Esophagus squamous epithelium (tissue), 5 donors: ENCODE data around the gene SIK3. TPM values are rescaled to one million over a fixed set of nuclear protein-coding genes. Genes with fewer than 3 reads are reported as not detected.

ENCODE experiments used
- DNase-seq: peaks from one replicate; lab custom pipeline; 2025; lab: John Stamatoyannopoulos, UW
- H3K27ac ChIP-seq, 4 donors: fragments of 200-600 bp; sonication (generic); one replicate each; pipeline ENCODE4 v1.5.1; 2016 to 2019; ENCODE audit warnings: mild to moderate bottlenecking in 1 of 4
- H3K27me3 ChIP-seq, 4 donors: fragments of 200-600 bp; sonication (generic); 1 replicate in 3 of 4; 2 replicates in 1 of 4; pipeline versions ENCODE4 v1.5.1 to v1.6.0; 2017 to 2021; ENCODE audit warnings: antibody characterized with exemption in 1 of 4
- H3K36me3 ChIP-seq, 3 donors: fragments of 200-600 bp; sonication (generic); one replicate each; pipeline ENCODE4 v1.5.1; 2016 to 2019
- H3K4me1 ChIP-seq, 3 donors: fragments of 200-600 bp; sonication (generic); one replicate each; pipeline ENCODE4 v1.5.1; 2017 to 2019
- H3K4me3 ChIP-seq, 4 donors: fragments of 200-600 bp; sonication (generic); 1 replicate in 3 of 4; 2 replicates in 1 of 4; pipeline ENCODE4 v1.5.1; 2016 to 2019; ENCODE audit warnings: mild to moderate bottlenecking in 2 of 4, moderate library complexity in 1 of 4
- H3K9me3 ChIP-seq, 3 donors: fragments of 200-600 bp; sonication (generic); one replicate each; pipeline ENCODE4 v1.5.1; 2016 to 2019
- POLR2A ChIP-seq, 4 donors: fragments of 450-650 bp; IDR thresholded peaks; one replicate each; pipeline ENCODE4 v1.6.1; 2017; ENCODE audit warnings: antibody characterized with exemption in 4 of 4, mild to moderate bottlenecking in 4 of 4, moderate library complexity in 3 of 4
- WGBS, 2 donors: methylation state at CpG; one replicate each; pipeline ENCODE4 v1.1.5; 2018; 5-methylcytosine and 5-hydroxymethylcytosine counted together
- intact Hi-C: fragments of 100-400 bp; cut with DNase I; formaldehyde crosslinking; loops from one replicate; pipeline ENCODE4 v1.15.0; 2022
- total RNA-seq, 4 donors: library from RNA; depleted of rRNA; stranded (reverse); fragments of >200 nt; gene quantifications; one replicate each; pipeline ENCODE4 v1.1.0, GENCODE V29; 2016
- TF ChIP-seq, protein P1 (sequence below), 6 experiments: fragments of 450-650 bp in 4 of 6; fragments of 200-600 bp in 2 of 6; sonication (generic) in 2 of 6; IDR thresholded peaks; one replicate each; pipeline ENCODE4 v1.5.1; 2016 to 2019; ENCODE audit warnings: antibody characterized with exemption in 6 of 6, mild to moderate bottlenecking in 4 of 6, moderate library complexity in 4 of 6
- donor health status: DM: yes; HTN: yes; CAD: no.

SIK3 gene
- total RNA-seq, 4 donors from 2014 or later, result 16.2 to 35.1 (median 20.3) TPM

DNA sequence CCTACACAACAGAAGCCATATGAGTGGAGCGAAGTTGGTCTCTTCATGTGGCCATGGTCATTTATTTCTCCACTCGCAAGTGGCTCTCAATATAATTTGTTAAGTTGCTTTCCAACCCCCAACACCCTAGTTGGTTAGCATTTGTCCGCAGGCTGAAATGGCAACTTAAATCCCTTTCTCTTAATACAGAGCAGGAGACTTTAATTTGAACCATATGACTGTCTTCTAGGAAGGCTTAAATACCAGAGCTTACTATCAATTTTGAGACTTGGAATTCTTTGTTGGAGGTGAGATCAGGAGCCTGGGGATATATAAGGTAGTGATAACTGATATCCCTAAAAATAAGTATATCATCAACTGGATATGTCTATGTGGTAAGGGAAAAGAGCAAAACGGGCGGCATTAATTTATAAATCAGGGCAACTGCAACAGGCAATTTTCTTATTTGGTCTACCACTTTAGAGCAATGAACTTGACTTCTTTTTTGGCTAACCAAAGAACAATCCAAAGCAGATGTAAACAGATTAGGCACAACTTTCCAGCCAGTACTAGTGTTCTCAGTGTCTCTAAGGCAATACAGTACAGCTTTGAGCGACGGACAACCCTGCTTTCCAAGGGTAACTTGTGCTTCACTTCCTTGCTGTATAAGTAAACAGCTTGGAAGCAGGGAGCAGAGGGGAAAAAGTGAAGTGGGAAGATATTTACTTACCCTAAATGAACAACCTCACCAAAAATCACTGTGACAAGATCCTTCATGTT lies 186.1 kb downstream of the SIK3 start:
- intact Hi-C loops, result no loop called here
- no peak for DNase-seq
- Histone ChIP-seq H3K4me3 (no peak overlapping the region), H3K4me1 (peaks cover 4 to 15% (median 7%) of the 10 kb centered on the region in 3 donors), H3K9me3 (no peaks in the 10 kb centered on the region), H3K27ac (peak overlapping the region in 1 of 4 donors; percentile 12), H3K27me3 (no peaks in the 10 kb centered on the region), H3K36me3 (no peaks in the 10 kb centered on the region)
- WGBS, 2 donors, result 81 to 90% methylated on average over 7 of the region's 7 CpGs
- no peak for TF ChIP-seq POLR2A (IDR thresholded peaks at IDR 0.05)
- TF ChIP-seq, protein P1, sequence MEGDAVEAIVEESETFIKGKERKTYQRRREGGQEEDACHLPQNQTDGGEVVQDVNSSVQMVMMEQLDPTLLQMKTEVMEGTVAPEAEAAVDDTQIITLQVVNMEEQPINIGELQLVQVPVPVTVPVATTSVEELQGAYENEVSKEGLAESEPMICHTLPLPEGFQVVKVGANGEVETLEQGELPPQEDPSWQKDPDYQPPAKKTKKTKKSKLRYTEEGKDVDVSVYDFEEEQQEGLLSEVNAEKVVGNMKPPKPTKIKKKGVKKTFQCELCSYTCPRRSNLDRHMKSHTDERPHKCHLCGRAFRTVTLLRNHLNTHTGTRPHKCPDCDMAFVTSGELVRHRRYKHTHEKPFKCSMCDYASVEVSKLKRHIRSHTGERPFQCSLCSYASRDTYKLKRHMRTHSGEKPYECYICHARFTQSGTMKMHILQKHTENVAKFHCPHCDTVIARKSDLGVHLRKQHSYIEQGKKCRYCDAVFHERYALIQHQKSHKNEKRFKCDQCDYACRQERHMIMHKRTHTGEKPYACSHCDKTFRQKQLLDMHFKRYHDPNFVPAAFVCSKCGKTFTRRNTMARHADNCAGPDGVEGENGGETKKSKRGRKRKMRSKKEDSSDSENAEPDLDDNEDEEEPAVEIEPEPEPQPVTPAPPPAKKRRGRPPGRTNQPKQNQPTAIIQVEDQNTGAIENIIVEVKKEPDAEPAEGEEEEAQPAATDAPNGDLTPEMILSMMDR (IDR thresholded peaks at IDR 0.05), result no peak

DNA sequence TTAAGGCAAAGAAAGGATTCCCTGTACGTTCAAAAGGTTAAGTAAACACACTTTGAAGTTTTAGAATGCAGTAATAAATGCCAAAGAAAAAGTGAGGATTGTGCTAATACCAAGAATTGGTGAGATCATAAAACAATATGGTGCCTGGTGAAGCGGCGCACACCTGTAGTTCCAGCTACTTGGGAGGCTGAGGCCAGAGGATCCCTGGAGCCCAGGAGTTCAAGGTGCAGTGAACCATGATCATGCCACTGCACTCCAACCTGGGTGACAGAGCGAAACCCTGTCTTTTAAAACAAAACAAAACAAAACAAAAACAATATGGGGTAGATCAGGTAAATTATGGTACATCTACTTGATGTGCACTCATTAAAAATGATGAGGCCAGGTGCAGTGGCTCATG lies 187.4 kb downstream of the SIK3 start:
- H3K9me3 ChIP-seq, result no peaks in the 10 kb centered on the region
- H3K36me3 ChIP-seq, result peaks cover 0 to 1% (median 0%) of the 10 kb centered on the region in 3 donors
- H3K27ac ChIP-seq, result no peak overlapping the region
- TF ChIP-seq, protein P1 (IDR thresholded peaks at IDR 0.05), result no peak
- TF ChIP-seq POLR2A (IDR thresholded peaks at IDR 0.05), result no peak
- H3K27me3 ChIP-seq, result no peaks in the 10 kb centered on the region
- WGBS, 2 donors, result 89 to 94% methylated on average over 4 of the region's 4 CpGs
- H3K4me3 ChIP-seq, result no peak overlapping the region
- no peak for DNase-seq
- intact Hi-C loops, result no loop called here
- H3K4me1 ChIP-seq, result peaks cover 4 to 15% (median 7%) of the 10 kb centered on the region in 3 donors

DNA sequence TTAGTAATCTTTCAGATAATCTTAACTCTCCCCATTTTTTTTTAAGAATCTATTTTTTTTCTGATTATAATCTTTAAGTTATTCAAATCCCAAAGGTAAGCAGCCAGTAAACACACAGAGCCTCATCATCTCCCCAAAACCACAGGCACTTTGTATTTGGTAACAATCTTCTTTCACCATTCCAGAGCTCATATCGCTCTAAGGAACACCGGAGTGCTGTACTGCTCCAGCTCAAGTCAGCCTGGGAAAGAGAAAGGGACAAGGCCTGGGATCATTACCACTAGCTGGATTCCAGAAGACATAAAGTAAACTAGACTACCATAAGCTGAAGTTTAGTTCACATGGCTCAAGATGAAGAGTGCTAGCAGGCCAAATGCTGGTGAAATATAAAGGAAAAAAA lies 187.8 kb downstream of the SIK3 start:
- H3K4me3 ChIP-seq, result no peak overlapping the region
- no peak overlapping the region for H3K27ac ChIP-seq
- H3K4me1 ChIP-seq, result peaks cover 4 to 15% (median 7%) of the 10 kb centered on the region in 3 donors
- intact Hi-C loops, result no loop called here
- no peaks in the 10 kb centered on the region for H3K27me3 ChIP-seq
- TF ChIP-seq, protein P1 (IDR thresholded peaks at IDR 0.05), result no peak
- TF ChIP-seq POLR2A (IDR thresholded peaks at IDR 0.05), result no peak
- WGBS, 2 donors, result 84 to 89% methylated on average over 2 of the region's 2 CpGs
- DNase-seq, result no peak
- no peaks in the 10 kb centered on the region for H3K9me3 ChIP-seq
- peaks cover 0 to 6% (median 0%) of the 10 kb centered on the region in 3 donors for H3K36me3 ChIP-seq

DNA sequence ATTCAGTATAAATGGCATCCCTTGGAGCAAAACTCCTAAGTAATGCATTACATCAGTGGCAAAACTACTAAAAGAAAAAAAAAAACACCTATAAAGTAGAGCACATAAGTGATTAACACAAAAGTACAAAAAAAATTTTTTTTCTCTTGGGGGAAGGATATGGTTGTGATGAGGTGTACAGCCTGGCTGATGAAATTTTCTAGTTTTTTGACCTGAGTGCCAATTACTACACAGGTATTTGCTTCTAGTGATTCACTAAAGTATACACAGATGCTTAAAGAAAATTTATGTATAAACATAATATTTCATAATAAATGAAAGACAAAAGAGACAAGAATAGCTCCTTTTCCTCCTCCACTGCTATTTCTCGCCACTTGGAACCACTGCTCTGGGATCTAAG lies 189.0 kb downstream of the SIK3 start:
- H3K4me1 ChIP-seq, result peaks cover 4 to 15% (median 7%) of the 10 kb centered on the region in 3 donors

DNA sequence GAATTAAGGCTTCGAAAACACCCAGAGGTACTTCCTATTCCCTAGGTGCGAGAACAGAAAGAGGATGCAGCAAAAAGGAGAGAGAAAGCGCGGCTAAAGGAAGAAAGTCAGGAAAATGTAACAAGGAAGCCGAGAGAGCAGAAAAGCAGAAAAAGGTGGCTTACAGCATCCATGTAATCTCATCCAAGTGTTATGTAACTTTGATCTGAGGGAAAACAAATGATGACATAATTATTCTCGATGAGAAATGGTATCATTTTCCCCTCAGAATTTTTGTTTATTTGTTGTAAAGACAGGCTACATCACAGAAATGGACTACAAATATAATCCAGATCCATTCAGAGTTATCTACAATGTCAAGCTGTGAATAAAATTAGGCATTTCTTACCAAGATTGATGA lies 191.7 kb downstream of the SIK3 start:
- Histone ChIP-seq H3K27ac (no peak overlapping the region), H3K27me3 (no peaks in the 10 kb centered on the region), H3K36me3 (peaks cover 0 to 13% (median 0%) of the 10 kb centered on the region in 3 donors), H3K4me3 (no peak overlapping the region), H3K4me1 (no peaks in the 10 kb centered on the region), H3K9me3 (no peaks in the 10 kb centered on the region)
- intact Hi-C loops, result no loop called here
- WGBS, 2 donors, result 64 to 79% methylated on average over 6 of the region's 6 CpGs
- no peak for TF ChIP-seq POLR2A (IDR thresholded peaks at IDR 0.05)
- TF ChIP-seq, protein P1 (IDR thresholded peaks at IDR 0.05), result no peak
- DNase-seq, result no peak

More for the DNA sequence above, 189.0 kb downstream of the SIK3 start:
- DNase-seq, result no peak
- Histone ChIP-seq H3K4me3 (no peak overlapping the region), H3K27ac (no peak overlapping the region), H3K36me3 (peaks cover 0 to 13% (median 0%) of the 10 kb centered on the region in 3 donors), H3K9me3 (no peaks in the 10 kb centered on the region), H3K27me3 (no peaks in the 10 kb centered on the region)
- intact Hi-C loops, result no loop called here
- WGBS, 2 donors, result 83 to 89% methylated on average over 1 of the region's 1 CpG
- TF ChIP-seq, protein P1 (IDR thresholded peaks at IDR 0.05), result no peak
- no peak for TF ChIP-seq POLR2A (IDR thresholded peaks at IDR 0.05)
